Breast epithelium (tissue), 3 donors: Measurements from ENCODE around the gene COQ8B.

Experiments
- CTCF ChIP-seq, 3 donors: fragments of 450-650 bp; IDR thresholded peaks; one replicate each; pipeline ENCODE4 v1.5.1; 2016 to 2017; ENCODE audit warnings: antibody characterized with exemption in 3 of 3, mild to moderate bottlenecking in 3 of 3, moderate library complexity in 3 of 3
- POLR2A ChIP-seq: fragments of 450-650 bp; IDR thresholded peaks from one replicate; pipeline ENCODE4 v1.6.1; 2016; ENCODE audit warnings: antibody characterized with exemption, mild to moderate bottlenecking, moderate library complexity
- POLR2AphosphoS5 ChIP-seq, 3 donors: sonication (generic); formaldehyde crosslinking; IDR thresholded peaks; one replicate each; pipeline ENCODE4 v1.6.1; 2017; ENCODE audit warnings: antibody characterized with exemption in 3 of 3

DNA sequence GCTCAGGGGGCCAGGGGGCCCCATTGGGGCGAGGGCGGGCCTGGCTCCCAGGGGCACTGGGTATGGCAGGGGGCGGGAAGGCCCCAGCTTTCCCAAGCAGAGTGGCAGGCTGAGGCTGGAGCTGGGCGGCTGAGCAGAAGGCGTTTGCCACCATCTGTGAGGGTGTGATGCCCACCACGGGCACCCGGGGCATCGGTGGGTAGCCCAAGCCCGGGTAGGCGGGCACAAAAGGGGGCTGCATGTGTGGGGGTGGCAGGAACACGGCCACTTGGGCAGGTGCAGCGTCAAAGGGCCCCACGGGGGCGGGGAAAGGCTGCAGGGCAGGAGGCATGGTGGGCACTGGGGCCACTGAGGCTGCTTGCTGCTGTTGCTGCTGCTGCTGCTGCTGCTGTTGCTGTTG lies 49.1 kb downstream of the COQ8B start:
- TF ChIP-seq CTCF (IDR thresholded peaks at IDR 0.05): no peak
- TF ChIP-seq POLR2AphosphoS5 (IDR thresholded peaks at IDR 0.05): no peak
- TF ChIP-seq POLR2A: no peak
